ENCODE results near the gene PLAAT3. TPM values are rescaled to one million over a fixed set of nuclear protein-coding genes. Genes with fewer than 3 reads are reported as not detected.
"Not testable (repeated sequence)": the region's sequence is repeated elsewhere in the genome, so short reads cannot be mapped to it uniquely, and the experiment has no call there.

PLAAT3 gene
- total RNA-seq, result 10 to 100 TPM in 1 of 2 donors, 1 to 10 TPM in 1; 6.3 to 11.5 TPM

DNA sequence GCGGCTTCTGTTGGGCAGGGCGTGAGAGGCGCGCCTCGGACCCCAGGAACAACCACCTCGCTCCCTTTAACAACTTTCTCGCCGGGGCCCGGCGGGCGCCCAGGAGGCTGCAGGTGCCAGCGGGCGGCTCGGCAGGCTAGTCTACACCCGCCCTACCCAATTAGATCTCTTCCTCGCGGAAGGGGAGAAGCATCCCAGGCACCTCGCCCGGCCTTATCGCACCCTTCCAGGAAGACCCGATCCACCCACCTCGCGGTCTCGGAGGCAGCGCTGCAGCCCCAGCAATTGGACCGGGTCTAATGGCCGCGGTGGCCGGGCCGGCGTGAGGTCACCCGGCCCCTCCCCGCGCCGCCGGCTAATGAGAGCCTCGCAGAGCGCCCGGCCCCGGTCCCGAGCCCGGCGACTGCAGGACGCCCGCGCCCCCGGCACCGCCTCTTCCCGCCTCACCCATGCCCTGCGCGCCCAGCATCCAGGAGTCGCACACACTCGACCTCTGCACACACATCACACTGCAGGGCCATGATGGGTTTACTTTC is at the start of gene PLAAT3:
PLAAT3 (minus strand) TSS at position 298 of the 536 bp plus-strand sequence. CDS start 419 bp downstream, outside the sequence.
- peak within 1 kb of the TSS; percentile 86 to 92 for H3K4me3 Mint-ChIP-seq
- peaks cover 4% of the 10 kb centered on the region for H3K4me1 Mint-ChIP-seq (ENCODE audit: low read depth)
- H3K27me3 Mint-ChIP-seq (ENCODE audit: low read depth), result no peaks in the 10 kb centered on the region
- H3K27ac Mint-ChIP-seq, result peak within 1 kb of the TSS; percentile 42
- H3K9me3 Mint-ChIP-seq, result no peaks in the 10 kb centered on the region
- peak; percentile 76 to 81 for ATAC-seq (replicated peaks in 1 of 2)
- DNase-seq, result peak; percentile 55 to 63
- no peaks in the 10 kb centered on the region for H3K36me3 Mint-ChIP-seq (ENCODE audit: insufficient read depth in 2 of 2)

DNA sequence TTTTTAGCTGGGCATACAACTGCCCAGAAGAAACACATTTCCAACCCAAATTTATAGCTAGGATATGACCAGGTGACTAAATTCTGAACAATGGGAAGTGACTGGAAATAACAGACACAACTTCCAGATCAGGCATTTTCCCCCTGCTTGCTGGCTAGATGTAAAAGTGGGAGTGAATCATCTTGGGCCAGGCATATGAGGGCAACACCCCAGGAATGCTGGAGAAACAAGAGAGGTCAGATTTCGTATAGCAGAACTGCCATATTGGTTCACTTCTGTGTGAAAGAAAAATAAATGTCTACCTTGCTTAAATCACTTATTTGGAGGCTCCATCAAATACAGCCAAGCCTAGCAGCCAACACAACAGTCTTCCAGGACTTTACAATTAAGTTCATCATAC is 49.6 kb upstream of the PLAAT3 start:
- no peak overlapping the region for H3K27ac Mint-ChIP-seq
- no peaks in the 10 kb centered on the region for H3K9me3 Mint-ChIP-seq
- H3K27me3 Mint-ChIP-seq (ENCODE audit: low read depth), result no peaks in the 10 kb centered on the region
- DNase-seq (no peak), ATAC-seq (replicated peaks in 1 of 2) (no peak)
- no peak overlapping the region for H3K4me3 Mint-ChIP-seq
- H3K4me1 Mint-ChIP-seq (ENCODE audit: low read depth), result peaks cover 17% of the 10 kb centered on the region
- H3K36me3 Mint-ChIP-seq (ENCODE audit: insufficient read depth in 2 of 2), result no peaks in the 10 kb centered on the region

DNA sequence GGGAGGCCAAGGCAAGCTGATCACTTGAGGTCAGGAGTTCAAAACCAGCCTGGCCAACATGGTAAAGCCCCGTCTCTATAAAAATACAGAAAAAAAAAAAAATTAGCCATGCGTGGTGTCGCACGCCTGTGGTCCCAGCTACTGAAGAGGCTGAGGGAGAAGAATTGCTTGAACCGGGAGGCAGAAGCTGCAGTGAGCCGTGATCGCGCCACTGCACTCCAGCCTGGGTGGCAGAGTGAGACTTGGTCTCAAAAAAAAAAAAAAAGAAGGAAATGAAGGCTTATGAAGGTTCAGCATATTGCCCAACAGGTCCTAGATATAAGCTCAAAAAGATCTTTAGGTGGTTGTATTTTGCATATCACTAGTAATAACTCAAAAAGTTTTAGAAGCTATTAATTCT is 46.7 kb upstream of the PLAAT3 start:
- ATAC-seq (replicated peaks in 1 of 2) (no peak), DNase-seq (no peak)
- H3K27me3 Mint-ChIP-seq (ENCODE audit: low read depth), result no peaks in the 10 kb centered on the region
- H3K36me3 Mint-ChIP-seq (ENCODE audit: insufficient read depth in 2 of 2), result peaks cover 2 to 7% of the 10 kb centered on the region in 2 donors
- no peaks in the 10 kb centered on the region for H3K9me3 Mint-ChIP-seq
- H3K4me3 Mint-ChIP-seq, result no peak overlapping the region
- H3K27ac Mint-ChIP-seq, result peak overlapping the region; percentile 15
- H3K4me1 Mint-ChIP-seq (ENCODE audit: low read depth), result peaks cover 5% of the 10 kb centered on the region

DNA sequence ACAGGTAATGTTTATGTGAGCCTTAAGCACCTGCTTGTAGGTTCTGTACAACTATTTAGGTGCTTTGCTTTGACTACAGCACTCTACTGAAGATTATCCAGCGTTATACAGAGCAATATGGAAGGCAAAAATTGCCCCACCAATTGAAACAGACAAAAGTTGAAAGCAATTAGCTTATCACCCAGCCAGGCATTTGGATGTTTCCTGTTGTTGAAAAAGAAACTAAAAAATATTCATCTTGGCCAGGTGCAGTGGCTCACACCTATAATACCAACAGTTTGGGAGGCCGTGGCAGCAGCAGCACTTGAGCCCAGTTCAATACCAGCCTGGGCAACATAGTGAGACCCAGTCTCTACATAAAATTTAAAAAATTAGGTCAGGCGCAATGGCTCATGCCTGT is 38.4 kb upstream of the PLAAT3 start:
- DNase-seq, result no peak
- H3K36me3 Mint-ChIP-seq (ENCODE audit: insufficient read depth in 2 of 2), result peaks cover 6 to 15% of the 10 kb centered on the region in 2 donors
- peak overlapping the region; percentile 6 for H3K27ac Mint-ChIP-seq
- peaks cover 9% of the 10 kb centered on the region for H3K4me1 Mint-ChIP-seq (ENCODE audit: low read depth)
- no peak overlapping the region for H3K4me3 Mint-ChIP-seq
- H3K27me3 Mint-ChIP-seq (ENCODE audit: low read depth), result no peaks in the 10 kb centered on the region
- H3K9me3 Mint-ChIP-seq, result no peaks in the 10 kb centered on the region
- ATAC-seq (replicated peaks in 1 of 2), result no peak

DNA sequence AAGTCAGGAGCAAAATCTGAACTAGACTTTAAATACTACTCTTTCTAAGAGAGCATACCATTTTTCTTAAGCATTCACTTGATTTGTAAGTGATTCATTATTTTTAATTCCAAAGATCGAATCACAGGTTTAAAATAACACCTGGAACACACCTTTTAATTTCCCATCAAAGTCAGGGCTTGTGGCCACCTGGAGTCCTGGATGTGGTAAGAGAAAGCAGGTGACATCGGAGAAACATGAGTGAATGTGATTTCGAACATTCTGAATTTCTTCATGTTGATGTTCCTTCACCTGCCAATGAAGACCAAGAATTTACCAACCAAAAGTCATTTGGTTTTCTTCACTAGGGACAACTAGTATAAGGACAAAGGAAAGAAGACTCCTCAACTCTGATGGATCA is 29.0 kb upstream of the PLAAT3 start:
- no peaks in the 10 kb centered on the region for H3K4me1 Mint-ChIP-seq (ENCODE audit: low read depth)
- H3K4me3 Mint-ChIP-seq, result no peak overlapping the region
- H3K36me3 Mint-ChIP-seq (ENCODE audit: insufficient read depth in 2 of 2), result peaks cover 2 to 6% of the 10 kb centered on the region in 2 donors
- DNase-seq (no peak), ATAC-seq (replicated peaks in 1 of 2) (no peak)
- no peak overlapping the region for H3K27ac Mint-ChIP-seq
- no peaks in the 10 kb centered on the region for H3K9me3 Mint-ChIP-seq
- no peaks in the 10 kb centered on the region for H3K27me3 Mint-ChIP-seq (ENCODE audit: low read depth)

DNA sequence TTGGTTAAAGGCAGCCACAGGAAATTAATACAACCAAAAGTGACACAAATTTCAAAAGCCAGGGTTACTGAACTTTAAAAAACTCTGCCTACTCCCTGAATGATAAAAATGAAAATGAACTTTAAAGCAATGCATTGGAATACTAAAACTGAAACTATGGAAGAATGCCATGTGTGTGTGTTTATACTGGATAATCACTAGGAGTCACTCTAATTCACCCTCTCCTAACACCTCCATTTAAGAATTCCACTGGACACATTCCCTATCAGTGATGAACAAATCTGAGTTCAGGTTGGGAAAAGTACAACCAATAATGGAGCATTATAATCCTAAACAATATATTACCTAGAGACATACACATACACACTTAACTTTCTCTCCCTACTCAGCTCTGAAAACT is 27.5 kb upstream of the PLAAT3 start:
- H3K4me1 Mint-ChIP-seq (ENCODE audit: low read depth), result no peaks in the 10 kb centered on the region
- H3K27me3 Mint-ChIP-seq (ENCODE audit: low read depth), result no peaks in the 10 kb centered on the region
- DNase-seq (no peak), ATAC-seq (replicated peaks in 1 of 2) (no peak)
- no peaks in the 10 kb centered on the region for H3K9me3 Mint-ChIP-seq
- H3K27ac Mint-ChIP-seq, result peak overlapping the region; percentile 46
- H3K36me3 Mint-ChIP-seq (ENCODE audit: insufficient read depth in 2 of 2), result peaks cover 2 to 4% of the 10 kb centered on the region in 2 donors
- H3K4me3 Mint-ChIP-seq, result no peak overlapping the region

DNA sequence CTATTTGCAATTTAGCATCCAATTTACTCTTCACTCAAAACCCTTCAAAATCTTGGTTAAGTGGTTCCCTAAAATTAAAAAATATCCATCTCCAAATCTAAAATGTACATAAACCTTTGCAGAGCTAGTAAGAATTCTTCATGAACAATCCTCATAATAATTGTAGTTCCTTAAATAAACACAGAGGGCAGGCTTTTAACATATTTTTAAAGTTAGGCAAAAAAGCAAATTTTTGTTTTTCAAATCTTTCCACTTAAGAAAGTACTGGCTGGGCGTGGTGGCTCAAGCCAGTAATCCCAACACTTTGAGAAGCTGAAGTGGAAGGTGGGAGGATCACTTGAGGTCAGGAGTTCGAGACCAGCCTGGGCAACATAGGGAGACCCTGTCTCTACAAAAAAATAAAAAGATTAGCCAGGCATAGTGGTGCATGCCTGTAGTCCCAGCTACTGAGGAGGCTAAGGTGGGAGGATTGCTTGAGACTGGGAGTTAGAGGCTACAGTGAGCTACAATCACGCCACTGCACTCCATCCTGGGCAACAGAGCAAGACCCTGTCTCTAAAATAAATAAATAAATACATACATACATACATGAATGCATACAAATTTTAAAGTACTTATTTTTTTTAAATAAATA is 25.1 kb upstream of the PLAAT3 start:
- ATAC-seq (replicated peaks in 1 of 2) (no peak), DNase-seq (no peak)
- H3K27ac Mint-ChIP-seq, result peak overlapping the region; percentile 7
- H3K27me3 Mint-ChIP-seq (ENCODE audit: low read depth), result no peaks in the 10 kb centered on the region
- no peaks in the 10 kb centered on the region for H3K9me3 Mint-ChIP-seq
- H3K4me3 Mint-ChIP-seq, result no peak overlapping the region
- H3K4me1 Mint-ChIP-seq (ENCODE audit: low read depth), result no peaks in the 10 kb centered on the region
- H3K36me3 Mint-ChIP-seq (ENCODE audit: insufficient read depth in 2 of 2), result peaks cover 3 to 5% of the 10 kb centered on the region in 2 donors

DNA sequence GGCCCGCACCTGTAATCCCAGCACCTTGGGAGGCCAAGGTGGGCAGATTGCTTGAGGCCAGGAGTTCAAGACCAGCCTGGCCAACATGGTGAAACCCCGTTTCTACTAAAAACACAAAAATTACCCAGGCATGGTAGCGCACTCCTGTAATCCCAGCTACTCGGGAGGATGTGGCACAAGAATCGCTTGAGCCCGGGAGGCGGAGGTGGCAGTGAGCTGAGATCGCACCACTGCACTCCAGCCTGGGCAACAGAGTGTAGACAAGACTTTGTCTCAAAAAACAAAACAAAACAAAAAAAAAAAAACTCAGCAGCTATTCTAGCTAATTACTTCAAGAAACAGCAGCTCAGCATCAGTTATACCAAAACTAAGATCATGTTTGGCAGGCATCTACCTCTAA is 24.2 kb upstream of the PLAAT3 start:
- ATAC-seq (replicated peaks in 1 of 2); H3K4me3 Mint-ChIP-seq; H3K27ac Mint-ChIP-seq; DNase-seq; H3K4me1 Mint-ChIP-seq (ENCODE audit: low read depth); H3K27me3 Mint-ChIP-seq (ENCODE audit: low read depth); H3K9me3 Mint-ChIP-seq; H3K36me3 Mint-ChIP-seq (ENCODE audit: insufficient read depth in 2 of 2): not testable (repeated sequence)

DNA sequence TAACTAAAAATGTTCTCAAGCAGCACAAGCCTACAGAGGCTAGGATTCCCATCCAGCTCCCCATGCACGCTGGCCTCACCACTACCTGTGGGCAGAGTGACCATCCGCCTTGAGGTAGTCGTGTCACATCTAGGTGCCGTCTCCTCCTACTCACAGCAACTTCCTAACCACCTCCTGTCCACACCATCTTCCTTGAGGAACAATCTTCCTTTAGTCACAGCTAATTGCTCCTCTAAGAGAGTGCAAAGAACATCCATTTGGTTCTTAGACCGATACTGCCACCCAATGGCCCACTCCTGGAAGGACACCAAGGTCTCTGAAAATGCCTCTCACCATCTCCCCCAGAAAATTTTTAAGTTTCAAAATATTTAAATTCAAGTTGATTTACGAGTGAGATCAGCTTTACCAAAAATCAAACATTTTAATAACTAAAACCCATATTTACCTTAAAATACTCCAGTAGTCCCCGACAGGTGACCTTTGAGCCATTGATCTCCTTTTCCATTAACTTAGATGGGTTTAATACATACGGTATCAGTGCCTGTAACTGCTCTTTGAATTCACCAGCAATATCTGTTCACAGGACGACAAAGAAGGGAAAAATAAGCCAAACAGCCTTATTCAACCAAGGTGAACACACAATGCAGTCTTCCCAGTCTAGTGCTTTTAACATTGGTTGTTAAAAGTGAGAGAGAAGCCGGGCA is 21.7 kb upstream of the PLAAT3 start:
- Mint-ChIP-seq H3K36me3 (ENCODE audit: insufficient read depth in 2 of 2) (peaks cover 4 to 13% of the 10 kb centered on the region in 2 donors), H3K9me3 (no peaks in the 10 kb centered on the region), H3K4me3 (no peak overlapping the region), H3K27ac (no peak overlapping the region), H3K4me1 (ENCODE audit: low read depth) (peaks cover 11% of the 10 kb centered on the region), H3K27me3 (ENCODE audit: low read depth) (no peaks in the 10 kb centered on the region)
- peak; percentile 66 to 70 for DNase-seq
- peak; percentile 63 to 65 for ATAC-seq (replicated peaks in 1 of 2)

DNA sequence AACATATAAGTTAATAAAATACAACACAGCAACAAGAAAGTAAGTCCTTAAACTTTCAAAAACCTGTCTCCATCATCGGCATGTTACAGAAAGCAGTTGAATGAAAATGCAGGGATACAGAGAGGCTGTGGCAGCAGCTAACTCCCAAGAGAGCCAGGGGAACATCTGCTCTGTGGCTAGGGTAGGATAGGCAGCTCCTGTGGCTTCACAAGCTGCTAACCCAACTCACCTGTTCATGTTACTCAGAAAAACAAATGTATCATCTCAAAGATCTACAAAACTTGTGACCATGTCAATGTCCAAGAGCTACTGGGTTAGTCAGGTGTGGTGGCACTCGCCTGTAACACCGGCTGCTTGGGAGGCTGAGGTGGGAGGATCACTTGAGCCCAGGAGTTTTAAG is 15.2 kb upstream of the PLAAT3 start:
- Mint-ChIP-seq H3K4me3 (no peak overlapping the region), H3K27ac (peak overlapping the region; percentile 31), H3K36me3 (ENCODE audit: insufficient read depth in 2 of 2) (peaks cover 5 to 24% of the 10 kb centered on the region in 2 donors), H3K4me1 (ENCODE audit: low read depth) (peaks cover 16% of the 10 kb centered on the region), H3K9me3 (no peaks in the 10 kb centered on the region), H3K27me3 (ENCODE audit: low read depth) (no peaks in the 10 kb centered on the region)
- DNase-seq, result no peak
- ATAC-seq (replicated peaks in 1 of 2), result no peak

DNA sequence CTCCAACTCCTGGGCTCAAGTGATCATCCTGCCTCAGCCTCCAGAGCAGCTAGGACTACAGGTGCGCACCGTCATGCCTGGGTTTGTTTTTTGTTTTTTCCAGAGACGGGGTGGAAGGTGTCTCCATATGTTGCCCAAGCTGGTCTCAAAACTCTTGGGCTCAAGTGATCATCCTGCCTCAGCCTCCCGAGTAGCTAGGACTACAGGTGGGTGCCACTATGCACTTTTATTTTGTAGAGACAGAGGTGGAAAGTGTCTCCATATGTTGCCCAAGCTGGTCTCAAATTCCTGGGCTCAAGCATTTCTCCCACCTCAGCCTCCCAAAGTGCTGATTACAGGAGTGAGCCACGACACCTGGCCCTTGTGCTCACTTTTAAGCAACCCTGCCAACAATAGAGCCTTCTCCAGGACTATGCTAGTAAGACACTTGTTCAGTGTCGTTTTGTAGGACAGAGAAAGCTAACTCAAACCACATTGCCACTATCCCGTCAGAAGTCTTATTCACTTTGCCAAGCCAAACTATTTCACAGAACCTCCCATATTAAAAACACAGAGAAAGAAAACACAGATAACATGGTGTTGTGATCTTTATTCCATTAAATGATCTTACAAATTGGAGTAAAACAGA is 9.4 kb upstream of the PLAAT3 start:
- ATAC-seq (replicated peaks in 1 of 2) (no peak), DNase-seq (no peak)
- Mint-ChIP-seq H3K9me3 (no peaks in the 10 kb centered on the region), H3K27me3 (ENCODE audit: low read depth) (no peaks in the 10 kb centered on the region), H3K36me3 (ENCODE audit: insufficient read depth in 2 of 2) (peaks cover 0 to 2% of the 10 kb centered on the region in 2 donors), H3K4me1 (ENCODE audit: low read depth) (peaks cover 13% of the 10 kb centered on the region), H3K4me3 (no peak overlapping the region), H3K27ac (no peak overlapping the region)

DNA sequence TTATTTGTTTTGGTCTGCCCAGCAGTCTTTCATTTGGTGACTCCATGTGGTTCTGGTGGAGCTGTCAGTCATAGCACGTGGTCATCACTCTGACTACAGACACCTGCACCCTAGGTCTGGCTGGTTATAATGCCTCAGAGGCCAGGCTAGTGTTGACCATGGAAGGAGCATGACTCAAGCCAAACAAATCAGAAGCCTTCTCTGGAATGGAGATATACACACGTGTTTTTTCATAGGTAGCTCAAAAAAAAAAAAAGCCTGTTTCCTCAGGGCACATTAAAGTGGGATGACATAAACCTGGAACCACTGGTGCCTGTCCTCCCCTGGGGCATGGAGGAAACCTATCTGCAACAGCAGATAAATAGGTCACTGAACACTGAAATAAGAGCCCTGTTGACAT is 8.1 kb upstream of the PLAAT3 start:
- no peaks in the 10 kb centered on the region for H3K27me3 Mint-ChIP-seq (ENCODE audit: low read depth)
- H3K36me3 Mint-ChIP-seq (ENCODE audit: insufficient read depth in 2 of 2), result no peaks in the 10 kb centered on the region
- no peaks in the 10 kb centered on the region for H3K9me3 Mint-ChIP-seq
- no peak overlapping the region for H3K27ac Mint-ChIP-seq
- peaks cover 8% of the 10 kb centered on the region for H3K4me1 Mint-ChIP-seq (ENCODE audit: low read depth)
- ATAC-seq (replicated peaks in 1 of 2) (peak in 1 of 2 donors; percentile 26), DNase-seq (no peak)
- H3K4me3 Mint-ChIP-seq, result no peak overlapping the region

DNA sequence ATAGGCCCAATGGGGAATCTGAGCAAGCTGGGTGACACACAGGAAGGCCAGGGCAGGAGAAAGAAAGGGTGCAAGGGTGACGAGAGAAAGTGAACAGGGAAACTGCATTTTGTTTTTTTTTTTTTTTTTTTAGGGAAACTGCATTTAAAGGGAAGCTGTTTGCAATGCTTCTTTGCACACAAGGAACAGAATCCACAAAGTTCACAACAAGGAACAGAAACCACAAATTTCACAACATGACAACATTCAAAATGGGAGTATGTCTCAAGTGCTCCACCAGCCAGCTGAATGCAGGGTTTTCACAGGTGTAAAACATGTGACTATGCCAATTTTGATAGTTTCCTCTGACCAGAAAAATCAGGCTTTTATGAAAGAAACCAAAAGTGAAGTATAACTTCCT is 6.8 kb upstream of the PLAAT3 start:
- no peak for DNase-seq
- H3K4me1 Mint-ChIP-seq (ENCODE audit: low read depth), result peaks cover 8% of the 10 kb centered on the region

More for the DNA sequence above, 6.8 kb upstream of the PLAAT3 start:
- Mint-ChIP-seq H3K9me3 (no peaks in the 10 kb centered on the region), H3K4me3 (no peak overlapping the region), H3K27ac (peak overlapping the region; percentile 36), H3K27me3 (ENCODE audit: low read depth) (no peaks in the 10 kb centered on the region), H3K36me3 (ENCODE audit: insufficient read depth in 2 of 2) (no peaks in the 10 kb centered on the region)
- ATAC-seq (replicated peaks in 1 of 2), result no peak

Measured in activated T-cell treated with anti-CD3 and anti-CD28 coated beads, Interleukin-2, amount 50 U/mL, for 72 hours (primary cell).